Measurements from ENCODE around the gene SIRT3.

GRCh38 chr11:282630-283360, 46.7 kb upstream of the SIRT3 start:
- TF ChIP-seq CTCF (conservative IDR thresholded peaks at IDR 0.05 in 1 of 2, IDR thresholded peaks at IDR 0.05 in 1 of 2; ENCODE audit: extremely low read depth in 1 of 2, insufficient read depth in 1 of 2, low read depth in 1 of 2, low read length in 2 of 2) (no peak), EZH2 (IDR thresholded peaks at IDR 0.05; ENCODE audit: borderline replicate concordance, low read length) (no peak)
